BJ (cell line): Measurements from ENCODE around the gene MGME1. TPM values are rescaled to one million over a fixed set of nuclear protein-coding genes. Genes with fewer than 3 reads are reported as not detected.

Experiments
- CTCF ChIA-PET: fragments of 350-600 bp; formaldehyde crosslinking; extraction: SDS; loops from one replicate; lab custom pipeline; 2021; ENCODE audit warnings: antibody characterized with exemption, inconsistent platforms; lab: Yijun Ruan, JAX
- POLR2A ChIA-PET: fragments of 300-600 bp; sonication (Branson Sonifier 250); formaldehyde crosslinking; extraction: SDS; loops from one replicate; lab custom pipeline; 2021; ENCODE audit warnings: antibody characterized with exemption; lab: Charles Lee
- DNase-seq: peaks from one replicate; pipeline ENCODE4 v3.0.0-alpha.2; 2011; ENCODE audit warnings: low read depth
- H3K27me3 ChIP-seq: 2 replicates; pipeline ENCODE4 v1.6.0; 2011; ENCODE audit warnings: low read length; ENCODE audit not compliant: control insufficient read depth, insufficient read depth
- H3K36me3 ChIP-seq: 2 replicates; pipeline ENCODE4 v1.5.1; 2011; ENCODE audit warnings: low read length; ENCODE audit not compliant: control insufficient read depth, insufficient read depth
- H3K4me3 ChIP-seq: 2 replicates; pipeline ENCODE4 v1.5.1; 2011; ENCODE audit warnings: low read depth, mild to moderate bottlenecking, control low read depth, low read length
- polyA plus RNA-seq: library from polyadenylated mRNA; depleted of rRNA; stranded (reverse); fragments of >200 nt; gene quantifications from 2 replicates; pipeline ENCODE4 v1.2.3, GENCODE V29; 2011
- TF ChIP-seq, protein P1 (sequence below): IDR thresholded peaks from 2 replicates; pipeline ENCODE4 v1.5.1; 2011; ENCODE audit warnings: low read depth, mild to moderate bottlenecking, control low read depth, inconsistent platforms, low read length, moderate library complexity; ENCODE audit not compliant: insufficient read depth

The MGME1 gene
- polyA plus RNA-seq, 1 experiment: 7.2 TPM

DNA sequence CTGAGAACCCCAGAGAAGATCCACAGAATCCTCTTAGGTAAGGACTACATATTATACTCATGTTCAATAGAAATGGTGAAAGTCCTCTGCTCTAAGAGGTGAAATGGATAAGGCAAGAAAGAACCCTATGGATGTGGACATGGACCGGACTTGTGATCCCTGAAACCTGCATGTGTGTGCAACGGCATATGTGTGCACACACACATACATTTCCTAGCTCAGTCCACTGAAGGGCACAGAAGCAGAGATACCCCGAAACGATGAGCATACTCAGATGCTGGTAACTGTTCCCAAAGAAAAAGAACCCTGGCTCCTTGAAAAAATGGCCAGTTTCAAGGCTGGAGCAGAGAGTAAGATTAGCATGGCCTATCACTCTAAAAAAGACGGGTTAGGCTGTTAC lies 22.8 kb upstream of the MGME1 start:
- H3K4me3 ChIP-seq: no peak overlapping the region
- H3K27me3 ChIP-seq: no peaks in the 10 kb centered on the region
- H3K36me3 ChIP-seq: peaks cover 32% of the 10 kb centered on the region
- CTCF ChIA-PET: no interaction called here
- POLR2A ChIA-PET: no interaction called here
- DNase-seq: no peak
- TF ChIP-seq, protein P1, sequence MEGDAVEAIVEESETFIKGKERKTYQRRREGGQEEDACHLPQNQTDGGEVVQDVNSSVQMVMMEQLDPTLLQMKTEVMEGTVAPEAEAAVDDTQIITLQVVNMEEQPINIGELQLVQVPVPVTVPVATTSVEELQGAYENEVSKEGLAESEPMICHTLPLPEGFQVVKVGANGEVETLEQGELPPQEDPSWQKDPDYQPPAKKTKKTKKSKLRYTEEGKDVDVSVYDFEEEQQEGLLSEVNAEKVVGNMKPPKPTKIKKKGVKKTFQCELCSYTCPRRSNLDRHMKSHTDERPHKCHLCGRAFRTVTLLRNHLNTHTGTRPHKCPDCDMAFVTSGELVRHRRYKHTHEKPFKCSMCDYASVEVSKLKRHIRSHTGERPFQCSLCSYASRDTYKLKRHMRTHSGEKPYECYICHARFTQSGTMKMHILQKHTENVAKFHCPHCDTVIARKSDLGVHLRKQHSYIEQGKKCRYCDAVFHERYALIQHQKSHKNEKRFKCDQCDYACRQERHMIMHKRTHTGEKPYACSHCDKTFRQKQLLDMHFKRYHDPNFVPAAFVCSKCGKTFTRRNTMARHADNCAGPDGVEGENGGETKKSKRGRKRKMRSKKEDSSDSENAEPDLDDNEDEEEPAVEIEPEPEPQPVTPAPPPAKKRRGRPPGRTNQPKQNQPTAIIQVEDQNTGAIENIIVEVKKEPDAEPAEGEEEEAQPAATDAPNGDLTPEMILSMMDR: no peak

DNA sequence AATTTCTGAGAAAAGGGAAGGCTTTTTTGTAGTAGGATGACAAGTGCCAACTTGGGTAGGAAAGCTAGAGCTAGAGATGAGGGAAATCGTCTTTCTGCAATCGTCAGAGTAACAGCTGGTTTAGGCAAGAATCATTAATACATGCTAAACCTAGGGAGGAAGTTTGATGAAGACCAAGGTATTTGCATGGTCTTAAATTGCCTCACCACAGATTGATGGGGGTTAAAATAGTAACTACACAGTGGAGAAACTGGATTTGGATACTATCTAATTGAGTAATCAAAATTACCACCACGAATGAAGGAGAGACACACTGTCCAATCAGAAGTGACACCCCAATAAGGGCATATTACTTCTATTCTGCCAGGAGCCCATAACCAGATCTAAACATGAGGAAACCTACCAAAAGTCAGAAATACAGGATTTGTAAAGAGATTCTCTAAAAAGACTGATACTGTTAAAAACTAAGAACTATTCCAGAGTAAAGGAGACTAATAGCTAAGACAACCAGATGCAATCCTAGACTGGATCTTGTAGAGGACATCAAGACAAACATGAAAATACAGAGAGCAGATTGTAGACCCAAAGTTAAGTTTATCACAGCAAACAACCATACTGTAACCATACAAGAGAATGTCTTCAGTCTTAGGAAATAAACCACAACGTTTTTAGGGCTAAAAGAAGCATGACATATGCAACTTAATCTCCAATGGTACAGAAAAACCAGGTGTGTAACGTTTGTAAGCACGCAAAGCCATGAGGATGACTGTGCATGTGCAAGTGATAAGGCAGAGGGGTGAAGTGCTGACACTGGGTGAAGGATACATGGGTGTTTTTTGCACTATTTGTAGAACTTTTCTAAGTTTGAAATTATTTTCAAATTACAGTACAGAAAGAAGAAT lies 22.0 kb upstream of the MGME1 start:
- TF ChIP-seq, protein P1: no peak
- Histone ChIP-seq H3K36me3 (peaks cover 28% of the 10 kb centered on the region), H3K27me3 (no peaks in the 10 kb centered on the region), H3K4me3 (no peak overlapping the region)
- DNase-seq: no peak
- CTCF ChIA-PET: interaction anchor here (1.2 to 4.7 kb wide), 3 partner anchors 9 to 49 kb away, joined by 3 to 27 read pairs (median 5); no protein-coding TSS in a partner anchor
- POLR2A ChIA-PET: interaction anchor here (1.1 kb wide), 1 partner anchor 90 kb away, joined by 8 read pairs; no protein-coding TSS in a partner anchor

DNA sequence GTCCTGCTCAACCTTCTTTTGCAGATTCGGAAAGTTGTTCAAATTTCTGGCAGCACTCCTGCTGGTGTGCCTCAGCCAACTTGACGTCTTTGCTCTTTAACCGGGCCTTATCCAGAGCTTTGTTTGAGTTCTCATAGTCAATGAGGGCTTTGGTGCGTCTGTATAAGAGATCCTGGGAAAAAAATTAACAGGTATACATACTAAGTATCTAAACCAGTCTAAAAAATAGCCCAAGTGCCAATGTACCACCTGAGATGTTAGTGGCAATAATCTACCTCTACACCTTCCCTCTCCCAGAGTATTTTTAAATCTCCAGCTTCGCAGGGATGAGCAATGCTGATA lies 21.4 kb upstream of the MGME1 start:
- POLR2A ChIA-PET: interaction anchor here (1.1 kb wide), 1 partner anchor 89 kb away, joined by 8 read pairs; no protein-coding TSS in a partner anchor
- DNase-seq: no peak
- TF ChIP-seq, protein P1: no peak
- CTCF ChIA-PET: interaction anchor here (1.2 to 4.7 kb wide), 3 partner anchors 9 to 48 kb away, joined by 3 to 27 read pairs (median 5); no protein-coding TSS in a partner anchor
- Histone ChIP-seq H3K36me3 (peaks cover 25% of the 10 kb centered on the region), H3K27me3 (no peaks in the 10 kb centered on the region), H3K4me3 (no peak overlapping the region)

DNA sequence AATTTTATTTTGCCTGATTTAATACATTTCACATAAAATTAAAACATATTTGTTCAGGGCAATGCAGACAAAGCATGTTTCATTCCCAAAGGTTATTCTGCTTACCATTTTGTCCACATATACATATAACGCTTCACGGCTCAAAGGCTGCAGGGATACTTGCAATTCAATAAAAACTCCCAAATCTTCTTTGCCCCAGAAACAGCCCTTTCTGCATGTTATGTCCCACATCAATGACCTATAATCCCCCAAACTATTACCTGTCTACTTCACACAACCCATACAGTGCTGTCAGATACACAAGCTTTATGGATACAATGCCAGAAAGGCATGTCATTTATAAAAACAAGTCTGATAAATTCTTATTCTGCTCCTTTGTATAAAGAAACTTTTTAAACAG lies 20.4 kb upstream of the MGME1 start:
- ChIA-PET POLR2A (no interaction called here), CTCF (interaction anchor here (1.2 to 4.7 kb wide), 3 partner anchors 10 to 48 kb away, joined by 3 to 27 read pairs (median 5); no protein-coding TSS in a partner anchor)
- H3K36me3 ChIP-seq: peaks cover 29% of the 10 kb centered on the region
- H3K4me3 ChIP-seq: no peak overlapping the region
- H3K27me3 ChIP-seq: no peaks in the 10 kb centered on the region
- no peak for DNase-seq
- TF ChIP-seq, protein P1: no peak

DNA sequence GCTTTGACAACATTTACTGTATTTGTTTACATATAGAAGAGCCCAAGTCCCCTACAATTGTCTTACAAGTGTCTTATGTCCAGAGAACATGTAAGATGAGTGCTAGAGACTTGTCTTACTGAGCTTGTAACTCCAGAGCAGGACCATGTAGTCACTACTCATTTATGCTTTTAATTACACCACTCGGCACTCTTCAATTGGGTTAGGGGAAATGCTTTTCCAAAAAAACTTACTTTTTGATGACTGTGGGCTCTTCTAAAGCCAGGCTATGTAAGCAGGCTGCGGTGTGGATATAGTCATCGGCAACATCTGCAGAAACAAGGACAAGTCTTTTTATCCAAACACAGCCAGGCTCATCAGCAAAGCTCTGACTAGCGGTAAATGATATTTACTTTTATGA lies 18.9 kb upstream of the MGME1 start:
- ChIA-PET CTCF (interaction anchor here (1.1 to 4.7 kb wide), 3 partner anchors 12 to 47 kb away, joined by 3 to 27 read pairs (median 3); no protein-coding TSS in a partner anchor), POLR2A (no interaction called here)
- H3K27me3 ChIP-seq: no peaks in the 10 kb centered on the region
- H3K36me3 ChIP-seq: peaks cover 31% of the 10 kb centered on the region
- no peak overlapping the region for H3K4me3 ChIP-seq
- TF ChIP-seq, protein P1: no peak
- DNase-seq: no peak
